ENCODE measurements around the gene MALRD1. TPM values are rescaled to one million over a fixed set of nuclear protein-coding genes. Genes with fewer than 3 reads are reported as not detected.

The MALRD1 gene
- total and polyA plus RNA-seq, 2 experiments from 2014 or later: 0.49 to 0.57 TPM

DNA sequence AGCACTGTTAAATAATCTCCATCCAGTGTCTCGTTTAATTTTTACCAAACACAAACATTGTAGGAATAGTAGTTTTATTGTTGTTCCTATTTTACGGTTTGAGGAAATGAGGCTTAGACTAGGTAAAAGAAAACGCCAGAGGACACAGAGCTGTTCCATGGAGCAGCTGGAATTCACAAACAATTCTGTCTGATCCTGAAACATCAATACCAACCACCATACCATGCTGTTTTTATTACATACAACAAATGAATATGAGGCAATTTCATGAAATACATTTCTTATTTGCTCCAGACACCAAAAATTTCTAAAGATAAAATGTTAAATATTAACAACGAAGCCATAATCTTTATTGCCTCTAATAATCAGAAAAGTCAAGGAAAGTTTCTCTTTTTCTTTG is 9.4 kb downstream of the MALRD1 start:
- Histone ChIP-seq H3K27ac (no peak overlapping the region), H3K36me3 (no peaks in the 10 kb centered on the region), H3K4me1 (ENCODE audit: low read depth) (no peaks in the 10 kb centered on the region), H3K9me3 (ENCODE audit: low read depth) (no peaks in the 10 kb centered on the region), H3K27me3 (no peaks in the 10 kb centered on the region), H3K4me3 (no peak overlapping the region)
- TF ChIP-seq, protein P1, sequence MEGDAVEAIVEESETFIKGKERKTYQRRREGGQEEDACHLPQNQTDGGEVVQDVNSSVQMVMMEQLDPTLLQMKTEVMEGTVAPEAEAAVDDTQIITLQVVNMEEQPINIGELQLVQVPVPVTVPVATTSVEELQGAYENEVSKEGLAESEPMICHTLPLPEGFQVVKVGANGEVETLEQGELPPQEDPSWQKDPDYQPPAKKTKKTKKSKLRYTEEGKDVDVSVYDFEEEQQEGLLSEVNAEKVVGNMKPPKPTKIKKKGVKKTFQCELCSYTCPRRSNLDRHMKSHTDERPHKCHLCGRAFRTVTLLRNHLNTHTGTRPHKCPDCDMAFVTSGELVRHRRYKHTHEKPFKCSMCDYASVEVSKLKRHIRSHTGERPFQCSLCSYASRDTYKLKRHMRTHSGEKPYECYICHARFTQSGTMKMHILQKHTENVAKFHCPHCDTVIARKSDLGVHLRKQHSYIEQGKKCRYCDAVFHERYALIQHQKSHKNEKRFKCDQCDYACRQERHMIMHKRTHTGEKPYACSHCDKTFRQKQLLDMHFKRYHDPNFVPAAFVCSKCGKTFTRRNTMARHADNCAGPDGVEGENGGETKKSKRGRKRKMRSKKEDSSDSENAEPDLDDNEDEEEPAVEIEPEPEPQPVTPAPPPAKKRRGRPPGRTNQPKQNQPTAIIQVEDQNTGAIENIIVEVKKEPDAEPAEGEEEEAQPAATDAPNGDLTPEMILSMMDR (IDR thresholded peaks at IDR 0.05; ENCODE audit: low read depth, low read length): no peak
- DNase-seq (ENCODE audit: low read depth in 1 of 2, low spot score in 1 of 2): no peak

DNA sequence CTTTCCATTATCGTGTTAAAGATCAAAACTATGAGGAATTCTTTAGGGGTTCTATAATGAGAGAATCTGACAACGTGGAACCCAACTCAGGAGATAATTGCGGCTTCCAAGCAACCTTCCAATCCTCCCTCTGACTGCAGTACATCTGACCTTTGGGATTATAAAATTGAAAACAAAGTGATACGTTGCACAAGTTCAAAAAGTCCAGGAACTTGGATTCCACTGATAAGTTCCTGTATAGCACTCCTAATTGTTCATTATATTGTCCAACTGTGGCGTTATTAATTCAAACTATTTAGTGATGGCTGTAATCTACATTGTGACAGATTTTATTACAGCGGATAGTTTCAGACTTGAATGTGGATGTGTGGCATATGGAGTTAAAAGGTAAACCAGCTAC is 15.4 kb downstream of the MALRD1 start:
- H3K36me3 ChIP-seq: no peaks in the 10 kb centered on the region
- no peaks in the 10 kb centered on the region for H3K27me3 ChIP-seq
- TF ChIP-seq, protein P1 (IDR thresholded peaks at IDR 0.05; ENCODE audit: low read depth, low read length): no peak
- no peak overlapping the region for H3K4me3 ChIP-seq
- no peak for DNase-seq (ENCODE audit: low read depth in 1 of 2, low spot score in 1 of 2)
- H3K4me1 ChIP-seq (ENCODE audit: low read depth): no peaks in the 10 kb centered on the region
- no peak overlapping the region for H3K27ac ChIP-seq
- H3K9me3 ChIP-seq (ENCODE audit: low read depth): no peaks in the 10 kb centered on the region

DNA sequence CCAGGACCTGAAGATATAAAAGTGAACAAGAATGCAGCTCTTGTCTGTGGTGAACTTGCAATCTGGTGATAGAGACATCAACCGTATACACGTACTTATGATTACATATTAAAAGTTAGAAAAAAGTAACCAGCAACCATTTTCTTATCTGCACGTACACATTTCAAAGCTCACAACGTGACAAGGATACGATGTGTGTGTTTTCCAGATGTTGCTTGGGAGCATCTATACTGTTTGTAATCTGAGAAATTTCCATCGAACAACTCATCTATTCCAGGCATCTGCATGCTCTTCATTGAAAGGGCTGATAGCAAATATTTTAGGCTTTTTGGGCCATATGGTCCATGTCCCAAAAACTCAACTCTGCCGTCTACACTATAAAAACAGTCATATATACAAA is 23.3 kb downstream of the MALRD1 start:
- no peak overlapping the region for H3K4me3 ChIP-seq
- H3K9me3 ChIP-seq (ENCODE audit: low read depth): no peaks in the 10 kb centered on the region
- TF ChIP-seq, protein P1 (IDR thresholded peaks at IDR 0.05; ENCODE audit: low read depth, low read length): no peak
- no peak for DNase-seq (ENCODE audit: low read depth in 1 of 2, low spot score in 1 of 2)
- no peak overlapping the region for H3K27ac ChIP-seq
- peaks cover 6% of the 10 kb centered on the region for H3K4me1 ChIP-seq (ENCODE audit: low read depth)
- H3K27me3 ChIP-seq: peaks cover 7% of the 10 kb centered on the region
- no peaks in the 10 kb centered on the region for H3K36me3 ChIP-seq

DNA sequence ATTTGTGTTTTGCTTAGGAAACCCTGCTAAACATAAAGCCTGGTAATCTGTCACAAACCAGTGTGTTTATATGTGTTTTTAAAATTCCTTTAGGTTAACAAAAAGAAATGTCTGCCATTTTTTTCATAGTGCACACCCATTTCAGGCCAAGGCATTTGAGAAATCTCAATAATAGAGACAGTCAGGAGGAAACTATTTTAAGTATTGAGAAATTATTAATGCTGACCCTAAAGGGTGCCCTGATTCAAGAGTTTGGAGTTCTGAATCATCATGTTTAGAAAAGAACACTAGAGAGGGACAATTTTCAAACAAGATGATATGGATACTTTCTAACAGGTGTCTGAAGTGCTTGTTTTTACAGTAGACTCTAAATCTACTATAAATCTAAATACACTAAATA is 28.7 kb downstream of the MALRD1 start:
- H3K4me1 ChIP-seq (ENCODE audit: low read depth): peaks cover 6% of the 10 kb centered on the region
- H3K4me3 ChIP-seq: no peak overlapping the region
- H3K36me3 ChIP-seq: no peaks in the 10 kb centered on the region
- peaks cover 7% of the 10 kb centered on the region for H3K27me3 ChIP-seq
- H3K9me3 ChIP-seq (ENCODE audit: low read depth): no peaks in the 10 kb centered on the region
- TF ChIP-seq, protein P1 (IDR thresholded peaks at IDR 0.05; ENCODE audit: low read depth, low read length): no peak
- no peak for DNase-seq (ENCODE audit: low read depth in 1 of 2, low spot score in 1 of 2)
- H3K27ac ChIP-seq: no peak overlapping the region

DNA sequence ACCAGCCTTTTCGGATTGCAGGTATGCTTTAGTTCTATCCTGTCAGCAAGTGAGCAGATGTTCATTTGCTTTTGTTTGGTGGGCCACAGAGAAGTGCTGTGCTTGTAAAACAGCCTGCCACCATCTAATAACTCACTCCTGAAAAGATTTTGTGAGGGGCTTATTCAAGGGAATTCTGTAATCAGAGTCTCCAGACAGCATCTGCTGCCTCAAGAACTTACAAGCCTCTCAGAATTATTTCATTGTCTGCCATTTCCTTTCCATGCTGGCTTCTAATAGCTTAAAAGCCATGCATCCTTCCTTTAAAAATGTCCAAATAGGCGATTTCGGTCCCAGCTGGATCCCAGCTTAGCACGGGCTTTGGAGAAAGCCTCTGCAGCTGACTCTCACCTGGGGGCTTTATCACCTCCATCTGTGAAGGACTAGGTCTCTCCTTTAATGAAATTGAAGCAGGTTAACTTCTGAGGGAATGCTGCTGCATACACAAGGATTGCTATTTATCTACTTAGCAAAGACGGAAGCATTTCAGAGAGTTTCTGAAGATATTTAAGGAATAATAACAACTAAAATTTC is 48.0 kb downstream of the MALRD1 start:
- no peaks in the 10 kb centered on the region for H3K9me3 ChIP-seq (ENCODE audit: low read depth)
- no peak overlapping the region for H3K27ac ChIP-seq
- H3K4me3 ChIP-seq: no peak overlapping the region
- DNase-seq (ENCODE audit: low read depth in 1 of 2, low spot score in 1 of 2): no peak
- H3K36me3 ChIP-seq: no peaks in the 10 kb centered on the region
- TF ChIP-seq, protein P1 (IDR thresholded peaks at IDR 0.05; ENCODE audit: low read depth, low read length): no peak
- H3K27me3 ChIP-seq: peaks cover 7% of the 10 kb centered on the region
- H3K4me1 ChIP-seq (ENCODE audit: low read depth): peaks cover 15% of the 10 kb centered on the region
